IPS-NIHi11 (cell line): ENCODE measurements around the gene DRC7.

ENCODE experiments used
- DNase-seq: peaks from one replicate; pipeline ENCODE4 v3.0.0; 2012; ENCODE audit warnings: mixed read lengths, low spot score

The DRC7 gene

GRCh38 chr16:57675741-57676551, 18.7 kb upstream of the DRC7 start:
- DNase-seq: peak; percentile 58

DNA sequence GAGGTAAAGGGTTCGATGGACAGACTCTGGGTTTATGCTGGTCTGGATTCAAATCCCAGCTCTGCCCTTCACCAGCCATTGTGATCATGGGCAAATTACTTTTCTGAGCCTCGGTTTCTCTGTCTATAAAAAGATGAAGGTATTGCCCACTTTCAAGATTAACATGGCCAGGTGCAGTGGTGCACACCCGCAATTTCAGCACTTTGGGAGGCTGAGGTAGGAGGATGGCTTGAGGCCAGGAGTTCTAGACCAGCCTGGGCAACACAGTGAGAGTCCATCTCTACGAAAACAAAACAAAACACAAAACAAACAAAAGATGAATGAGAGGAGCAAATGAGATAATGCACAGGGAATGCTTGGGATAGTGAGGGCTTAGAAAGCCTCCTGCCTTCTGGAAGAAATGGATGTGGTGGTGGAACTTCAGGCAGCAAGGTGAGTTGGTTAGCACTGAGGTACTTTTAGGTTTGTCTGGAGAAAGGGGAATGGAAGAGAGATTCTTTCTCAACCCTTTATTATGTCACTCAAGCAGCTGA, 18.0 kb upstream of the DRC7 start:
- DNase-seq: no peak

DNA sequence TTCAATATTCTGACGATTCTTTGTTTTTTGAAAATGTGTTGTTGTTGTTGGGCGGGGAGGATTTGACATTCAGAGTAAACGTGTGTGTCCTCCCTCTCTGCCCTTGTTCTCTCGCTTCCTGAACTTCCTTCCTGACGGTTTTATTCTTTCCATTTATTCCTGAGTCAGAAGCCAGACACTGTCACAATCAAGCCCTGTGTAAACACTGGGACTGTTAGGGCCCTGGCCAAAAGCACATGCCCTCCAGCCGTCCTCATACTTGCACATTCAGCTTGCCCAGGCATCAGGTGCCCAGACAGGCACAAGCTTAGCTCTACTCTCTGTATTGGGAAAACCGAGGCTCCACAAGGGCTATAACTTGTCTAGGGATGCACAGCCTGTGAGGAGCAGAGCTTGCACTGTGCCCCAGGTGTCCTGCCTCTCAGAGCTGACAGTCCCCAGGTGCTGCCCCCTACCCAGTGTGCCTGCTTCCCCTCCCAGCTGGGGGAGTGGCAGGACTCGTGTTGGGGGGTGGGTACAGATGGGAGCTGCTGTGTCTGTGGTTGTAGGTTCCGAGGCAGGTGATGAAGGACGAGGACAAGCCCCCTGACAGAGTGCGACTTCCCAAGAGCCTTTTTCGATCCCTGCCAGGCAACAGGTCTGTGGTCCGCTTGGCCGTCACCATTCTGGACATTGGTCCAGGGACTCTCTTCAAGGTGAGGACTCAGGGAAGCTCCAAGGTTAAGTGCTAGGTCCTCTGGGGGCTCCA, 16.8 kb upstream of the DRC7 start:
- no peak for DNase-seq

DNA sequence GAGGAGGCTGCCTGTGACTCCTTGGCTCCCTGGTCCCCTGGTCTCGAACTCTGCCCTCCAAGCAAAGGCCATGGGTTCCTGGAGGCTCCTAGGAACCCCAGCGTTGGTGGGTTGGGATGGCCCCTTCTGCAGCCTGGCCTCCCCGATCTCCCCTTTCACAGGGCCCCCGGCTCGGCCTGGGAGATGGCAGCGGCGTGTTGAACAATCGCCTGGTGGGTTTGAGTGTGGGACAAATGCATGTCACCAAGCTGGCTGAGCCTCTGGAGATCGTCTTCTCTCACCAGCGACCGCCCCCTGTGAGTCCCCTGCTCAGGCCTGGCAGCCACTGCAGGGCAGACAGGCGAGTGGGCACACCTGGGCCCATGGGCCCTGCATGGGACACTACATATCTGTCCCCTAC, 15.6 kb upstream of the DRC7 start:
- DNase-seq: no peak

- DNase-seq: no peak
These were observed 14.7 kb upstream of the DRC7 start for GRCh38 chr16:57679767-57680482.

GRCh38 chr16:57680842-57681375, 13.7 kb upstream of the DRC7 start:
- DNase-seq: no peak

GRCh38 chr16:57681950-57682728, 12.5 kb upstream of the DRC7 start:
- no peak for DNase-seq

DNA sequence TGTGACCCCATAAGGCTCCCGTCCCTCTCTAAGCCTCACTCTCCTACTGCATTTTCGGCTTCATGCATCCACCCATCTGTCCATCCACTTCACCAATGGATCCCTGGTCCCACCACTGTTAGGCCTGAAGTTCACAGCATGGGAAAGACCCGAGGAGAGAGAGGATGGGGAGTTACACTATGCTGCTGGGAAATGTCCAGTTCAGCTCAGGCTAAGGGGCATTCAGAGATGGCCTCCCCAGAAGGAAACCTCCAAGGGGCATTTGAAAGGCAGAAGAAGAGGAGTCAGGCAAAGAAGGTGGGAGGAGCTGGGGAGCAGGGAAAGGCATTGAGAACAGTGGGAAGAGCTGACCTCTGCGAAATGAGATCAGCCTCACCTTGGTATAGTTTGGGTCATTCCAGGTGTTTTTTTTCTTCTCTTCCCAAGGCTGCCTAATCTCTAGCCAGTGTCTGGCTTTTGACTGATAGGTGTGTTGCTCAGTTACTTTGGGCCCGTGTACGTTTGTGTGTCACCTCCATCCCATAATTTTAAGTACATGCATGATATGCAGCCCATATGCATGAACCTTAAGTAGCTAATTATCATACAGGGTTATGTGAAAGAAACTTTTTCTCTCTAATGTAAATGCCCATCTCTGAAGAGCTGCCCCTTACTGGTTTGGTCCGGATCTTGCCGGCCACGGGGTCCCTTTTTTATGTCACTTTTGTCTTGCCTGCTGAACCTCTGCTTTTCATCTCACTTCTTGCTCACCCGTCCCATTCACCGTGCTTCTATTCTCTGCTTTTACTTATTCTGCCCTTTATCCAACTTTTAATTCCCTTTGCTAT, 11.6 kb upstream of the DRC7 start:
- no peak for DNase-seq

GRCh38 chr16:57683636-57684545, 10.7 kb upstream of the DRC7 start:
- no peak for DNase-seq

DNA sequence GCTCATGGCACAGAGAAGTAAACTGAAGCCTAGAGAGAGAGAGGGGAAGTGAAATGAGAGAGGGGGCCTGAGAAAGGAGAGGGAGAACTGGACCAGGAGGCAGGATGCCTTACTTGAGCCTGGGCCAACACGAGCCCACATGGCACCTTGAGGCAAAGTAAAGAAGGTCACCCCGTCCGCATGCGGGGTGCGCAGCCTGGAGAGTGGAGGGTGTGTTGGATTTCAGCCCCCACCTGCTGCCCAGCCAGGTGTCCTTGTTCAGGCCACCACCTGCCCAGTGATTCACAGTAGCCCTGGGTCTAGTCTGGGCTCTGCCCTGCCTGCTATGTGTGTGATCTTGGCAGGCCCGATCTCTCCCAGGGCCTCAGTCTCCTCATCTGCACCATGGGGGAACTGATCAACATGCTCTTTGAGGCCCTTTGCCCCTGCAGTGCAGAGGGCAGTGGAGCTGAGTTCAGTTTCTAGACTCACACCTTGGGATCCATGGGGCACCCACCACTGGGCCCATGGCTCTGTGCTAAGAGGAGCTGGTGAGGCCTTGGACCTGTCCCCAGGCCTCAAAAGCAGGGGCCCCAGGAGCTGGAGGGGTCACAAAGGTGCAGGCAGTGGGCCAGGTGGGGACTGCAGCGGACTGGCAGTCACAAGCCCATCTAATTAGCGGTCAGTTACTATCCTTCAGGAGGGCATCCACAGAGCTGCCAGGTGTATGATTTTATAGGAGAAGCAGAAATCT, 9.8 kb upstream of the DRC7 start:
- DNase-seq: no peak

DNA sequence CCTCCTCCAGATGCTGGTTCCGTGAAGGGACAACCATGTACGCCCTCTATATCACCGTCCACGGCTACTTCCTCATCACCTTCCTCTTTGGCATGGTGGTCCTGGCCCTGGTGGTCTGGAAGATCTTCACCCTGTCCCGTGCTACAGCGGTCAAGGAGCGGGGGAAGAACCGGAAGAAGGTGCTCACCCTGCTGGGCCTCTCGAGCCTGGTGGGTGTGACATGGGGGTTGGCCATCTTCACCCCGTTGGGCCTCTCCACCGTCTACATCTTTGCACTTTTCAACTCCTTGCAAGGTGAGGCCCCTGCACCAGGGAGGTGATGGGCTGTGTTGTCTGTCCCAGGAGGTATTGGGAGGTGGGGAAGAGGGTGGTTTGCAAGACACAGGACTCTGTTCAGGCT, 9.0 kb upstream of the DRC7 start:
- no peak for DNase-seq

GRCh38 chr16:57686577-57686976, 8.0 kb upstream of the DRC7 start:
- peak; percentile 6 for DNase-seq

- DNase-seq: no peak
These were observed 7.2 kb upstream of the DRC7 start for GRCh38 chr16:57687363-57687929.

GRCh38 chr16:57688487-57688986, 6.1 kb upstream of the DRC7 start:
- peak; percentile 4 for DNase-seq

DNA sequence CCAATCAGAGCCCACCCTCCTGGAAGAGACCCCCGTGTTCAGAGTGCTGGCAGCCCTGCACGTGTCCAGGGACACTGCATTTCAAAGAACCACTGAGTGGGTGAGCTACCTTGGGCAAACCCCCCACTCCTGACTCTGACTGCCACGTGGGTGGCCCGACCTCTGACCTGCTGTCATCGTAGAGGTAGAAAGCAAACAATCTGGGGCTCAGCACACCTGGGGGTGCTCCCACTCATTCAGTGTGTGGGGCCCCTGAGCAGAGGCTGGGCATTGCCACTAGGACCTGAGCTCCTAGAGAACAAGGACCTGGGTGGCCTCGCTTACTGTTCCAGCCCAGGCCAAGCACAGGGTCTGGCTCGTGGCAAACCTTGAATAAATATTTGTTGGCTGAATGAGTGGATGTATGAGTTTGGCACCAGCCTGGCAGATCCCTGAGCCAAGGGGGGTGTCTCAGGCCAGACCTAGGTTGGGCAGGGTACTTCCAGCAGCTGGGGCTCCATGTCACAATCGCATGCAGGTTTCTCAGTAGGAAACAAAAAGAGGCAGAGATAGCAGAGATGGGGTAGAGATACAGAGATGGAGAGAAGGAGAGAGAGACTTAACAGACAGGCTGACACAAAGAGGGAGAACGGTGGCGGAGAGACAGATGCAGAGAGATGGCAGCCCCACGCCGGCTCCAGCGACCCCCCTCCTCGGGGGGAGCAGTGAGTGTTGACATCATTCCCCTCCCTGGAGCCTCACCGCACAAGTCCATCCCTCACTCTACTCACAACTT, 5.4 kb upstream of the DRC7 start:
- DNase-seq: peak; percentile 1

DNA sequence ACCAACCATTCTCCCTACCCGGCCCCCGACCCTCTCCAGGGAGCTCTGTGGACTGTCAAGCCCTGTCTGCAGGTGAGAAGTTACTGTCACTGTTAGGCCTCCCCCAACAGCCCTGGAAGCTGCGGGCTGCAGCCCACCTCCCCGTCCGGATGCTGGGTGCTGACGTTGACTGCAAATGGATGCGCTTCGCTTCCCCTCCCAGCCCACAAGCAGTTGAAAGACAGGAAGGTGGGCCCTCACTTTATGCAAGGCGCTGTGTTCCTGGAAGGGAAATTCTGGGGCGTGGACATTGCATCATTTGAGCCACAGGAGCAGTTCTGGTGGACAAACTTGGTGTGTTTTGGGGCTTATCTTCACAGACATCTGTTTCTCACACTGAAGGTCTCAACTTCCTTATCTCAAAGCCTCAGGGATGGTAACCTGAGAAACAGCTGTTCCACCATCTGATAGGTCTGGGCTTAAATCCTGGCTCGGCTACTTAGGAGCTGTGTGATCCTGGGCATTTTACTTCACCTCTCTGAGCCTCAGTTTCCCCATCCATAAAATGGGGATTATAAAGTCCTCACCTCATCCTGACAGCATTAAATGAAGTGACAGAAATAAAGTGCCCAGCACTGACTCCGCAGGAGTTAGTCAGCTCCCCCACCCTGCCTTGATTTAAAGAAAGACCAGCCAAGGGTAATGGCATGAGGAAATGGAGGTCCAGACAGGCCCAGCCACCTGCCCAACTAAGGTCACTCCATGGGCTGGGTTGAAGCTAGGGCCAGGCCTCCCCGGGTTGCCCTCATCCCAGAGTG, 4.6 kb upstream of the DRC7 start:
- peak; percentile 13 for DNase-seq
